HEK293T (cell line): ENCODE data around the gene HSPA9.

Source experiments
- BHLHE40 ChIP-seq: fragments of 450-650 bp; IDR thresholded peaks from 2 replicates; pipeline ENCODE4 v1.6.1; 2016; ENCODE audit warnings: mild to moderate bottlenecking, moderate library complexity, borderline replicate concordance
- FOXA1 ChIP-seq: fragments of 450-650 bp; IDR thresholded peaks from 2 replicates; pipeline ENCODE4 v1.6.1; 2016; ENCODE audit warnings: mild to moderate bottlenecking
- L3MBTL2 ChIP-seq: fragments of 450-650 bp; conservative IDR thresholded peaks from 2 replicates; pipeline ENCODE4 v1.6.1; 2016; ENCODE audit warnings: mild to moderate bottlenecking
- SP1 ChIP-seq: fragments of 450-650 bp; IDR thresholded peaks from 2 replicates; pipeline ENCODE4 v1.6.1; 2017
- TF ChIP-seq, protein P1 (sequence below): fragments of 450-650 bp; IDR thresholded peaks from 2 replicates; pipeline ENCODE4 v1.6.1; 2016

DNA sequence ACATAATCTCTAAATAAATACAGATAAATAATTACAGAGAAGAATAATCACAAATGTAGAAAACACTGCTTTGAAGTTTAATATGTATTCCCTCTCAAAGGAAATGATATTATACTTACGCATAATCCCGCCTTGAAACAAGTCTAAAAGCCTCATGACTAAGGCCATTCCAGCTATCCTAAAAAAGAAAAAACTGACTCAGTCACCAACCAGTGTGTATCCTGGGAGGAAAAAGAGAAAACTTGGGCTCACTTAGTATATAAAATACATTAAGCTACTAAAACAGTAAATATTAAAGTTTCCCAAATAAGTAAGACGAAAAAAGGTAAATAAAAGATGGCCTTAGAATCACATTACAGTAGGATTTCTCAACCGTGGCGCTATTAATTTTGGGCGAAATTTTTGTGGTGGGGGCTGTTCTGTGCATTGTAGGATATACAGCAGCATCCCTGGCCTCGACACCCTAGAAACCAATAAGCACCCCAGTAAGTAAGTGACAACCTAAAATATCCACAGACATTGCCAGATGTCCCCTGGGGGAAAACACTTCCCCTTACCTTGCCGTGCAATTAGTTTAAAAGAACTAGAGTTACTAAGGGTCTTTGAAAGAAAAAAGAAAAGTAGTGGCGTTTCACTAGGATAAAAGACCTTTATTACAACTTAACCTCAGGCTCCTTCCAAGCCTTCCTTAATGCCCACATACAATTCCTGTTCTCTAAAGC, 1.1 kb downstream of the HSPA9 start:
- TF ChIP-seq BHLHE40 (no peak), FOXA1 (no peak), SP1 (no peak), L3MBTL2 (no peak)
- TF ChIP-seq, protein P1, sequence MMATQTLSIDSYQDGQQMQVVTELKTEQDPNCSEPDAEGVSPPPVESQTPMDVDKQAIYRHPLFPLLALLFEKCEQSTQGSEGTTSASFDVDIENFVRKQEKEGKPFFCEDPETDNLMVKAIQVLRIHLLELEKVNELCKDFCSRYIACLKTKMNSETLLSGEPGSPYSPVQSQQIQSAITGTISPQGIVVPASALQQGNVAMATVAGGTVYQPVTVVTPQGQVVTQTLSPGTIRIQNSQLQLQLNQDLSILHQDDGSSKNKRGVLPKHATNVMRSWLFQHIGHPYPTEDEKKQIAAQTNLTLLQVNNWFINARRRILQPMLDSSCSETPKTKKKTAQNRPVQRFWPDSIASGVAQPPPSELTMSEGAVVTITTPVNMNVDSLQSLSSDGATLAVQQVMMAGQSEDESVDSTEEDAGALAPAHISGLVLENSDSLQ = no peak
